PC-3 (cell line): ENCODE measurements around the gene NPAT. TPM values are rescaled to one million over a fixed set of nuclear protein-coding genes. Genes with fewer than 3 reads are reported as not detected.
A peak's percentile ranks its signal among the peaks of the same experiment; 100 is the strongest.

Experiments
- ATAC-seq: fragments of 200-7000 bp; cut with Tn5 transposase; 2 replicates; pipeline ENCODE4 v1.9.1; 2020; ENCODE audit warnings: mild to moderate bottlenecking, moderate library complexity
- BruUV-seq: library from RNA; stranded (reverse); fragments of 400-500 nt; replicated peaks from 2 replicates; lab custom pipeline; 2021; lab: Mats Ljungman, UMichigan
- CTCF ChIA-PET: fragments of 300-600 bp; sonication (Branson Sonifier 250); formaldehyde crosslinking; loops from one replicate; lab custom pipeline; 2022; ENCODE audit warnings: antibody characterized with exemption; lab: Charles Lee
- POLR2A ChIA-PET: fragments of 300-600 bp; sonication (Branson Sonifier 250); formaldehyde crosslinking; loops from one replicate; lab custom pipeline; 2022; ENCODE audit warnings: antibody characterized with exemption; ENCODE audit not compliant: unreplicated experiment; lab: Charles Lee
- DNase-seq: peaks from one replicate; pipeline ENCODE4 v3.0.0-alpha.2; 2015
- H2AFZ ChIP-seq: fragments of 300-600 bp; sonication (generic); 2 replicates; pipeline ENCODE4 v1.6.0; 2016; ENCODE audit warnings: antibody characterized with exemption, low read length
- H3F3A ChIP-seq: fragments of 300-600 bp; sonication (generic); one replicate; pipeline ENCODE4 v1.6.0; 2017; ENCODE audit warnings: antibody characterized with exemption, low read length, control low read depth, mild to moderate bottlenecking; ENCODE audit not compliant: unreplicated experiment
- H3K27ac ChIP-seq: fragments of 300-600 bp; sonication (generic); 2 replicates; pipeline ENCODE4 v1.5.1; 2016; ENCODE audit warnings: mild to moderate bottlenecking, low read length
- H3K27me3 ChIP-seq: fragments of 300-600 bp; sonication (generic); 2 replicates; pipeline ENCODE4 v1.6.1; 2016; ENCODE audit warnings: low read length, mixed read lengths
- H3K36me3 ChIP-seq: fragments of 300-600 bp; sonication (generic); 2 replicates; pipeline ENCODE4 v1.6.1; 2016; ENCODE audit warnings: low read depth, mixed run types, low read length, mixed read lengths
- H3K4me1 ChIP-seq: fragments of 300-600 bp; sonication (generic); 2 replicates; pipeline ENCODE4 v1.5.1; 2016; ENCODE audit warnings: low read length; ENCODE audit not compliant: insufficient read depth
- H3K4me2 ChIP-seq: fragments of 300-600 bp; sonication (generic); 2 replicates; pipeline ENCODE4 v1.6.0; 2016; ENCODE audit warnings: low read length
- H3K4me3 ChIP-seq: fragments of 300-600 bp; sonication (generic); 2 replicates; pipeline ENCODE4 v1.5.1; 2016; ENCODE audit warnings: mild to moderate bottlenecking, low read length, mixed read lengths
- H3K79me2 ChIP-seq: fragments of 300-600 bp; sonication (generic); 2 replicates; pipeline ENCODE4 v1.6.1; 2017; ENCODE audit warnings: low read length, mixed read lengths
- H3K9ac ChIP-seq: fragments of 300-600 bp; sonication (generic); 2 replicates; pipeline ENCODE4 v1.6.0; 2016; ENCODE audit warnings: mild to moderate bottlenecking, low read length
- H3K9me2 ChIP-seq: fragments of 300-600 bp; sonication (generic); replicated peaks from 2 replicates; pipeline ENCODE4 v1.6.1; 2016; ENCODE audit warnings: mixed run types, low read length, mixed read lengths
- H3K9me3 ChIP-seq: fragments of 300-600 bp; sonication (generic); 2 replicates; pipeline ENCODE4 v1.6.1; 2016; ENCODE audit warnings: low read length, mixed read lengths
- H4K20me1 ChIP-seq: fragments of 300-600 bp; sonication (generic); 2 replicates; pipeline ENCODE4 v1.6.1; 2016; ENCODE audit warnings: low read length, mixed read lengths
- EZH2 ChIP-seq: fragments of 300-600 bp; sonication (generic); IDR thresholded peaks from one replicate; pipeline ENCODE4 v1.6.1; 2017; ENCODE audit warnings: antibody characterized with exemption, mild to moderate bottlenecking, low read length; ENCODE audit not compliant: unreplicated experiment
- EZH2phosphoT487 ChIP-seq: fragments of 300-600 bp; sonication (generic); IDR thresholded peaks from 2 replicates; pipeline ENCODE4 v1.6.1; 2018; ENCODE audit warnings: mild to moderate bottlenecking, antibody characterized with exemption, low read length, borderline replicate concordance
- intact Hi-C: fragments of 100-400 bp; cut with micrococcal nuclease; formaldehyde crosslinking; loops from 2 replicates; pipeline ENCODE4 v1.9.0; 2023
- total RNA-seq: library from RNA; depleted of rRNA; stranded (reverse); fragments of >200 nt; gene quantifications from 2 replicates; pipeline ENCODE4 v1.2.3, GENCODE V29; 2014
- TF ChIP-seq, protein P1 (sequence below): fragments of 300-600 bp; sonication (generic); conservative IDR thresholded peaks from 2 replicates; pipeline ENCODE4 v1.5.1; 2017; ENCODE audit warnings: antibody characterized with exemption, low read depth, mild to moderate bottlenecking, low read length

The NPAT gene
- total RNA-seq, 1 experiment from 2014 or later: 19.6 TPM

DNA sequence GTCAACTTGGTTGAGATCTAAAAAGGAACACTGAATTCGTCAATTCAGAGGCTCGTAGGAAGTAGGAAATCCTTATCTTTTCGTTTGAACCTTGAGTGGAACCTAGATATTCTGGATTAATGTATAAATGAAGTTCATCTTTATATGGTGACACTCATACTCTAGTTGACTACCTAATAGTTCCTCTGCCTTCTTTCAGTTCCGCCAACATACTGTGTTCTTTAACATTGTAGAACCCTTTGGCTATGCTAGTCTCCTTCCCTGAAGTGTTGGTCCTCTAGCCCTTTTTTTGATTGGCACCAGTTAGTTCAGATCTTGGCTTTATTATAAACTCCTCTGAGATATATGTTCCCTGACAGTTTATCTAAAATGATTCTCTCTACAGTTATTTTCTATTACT is 1.9 kb upstream of the NPAT start:
- H2AFZ ChIP-seq: no peak overlapping the region
- POLR2A ChIA-PET: no interaction called here

DNA sequence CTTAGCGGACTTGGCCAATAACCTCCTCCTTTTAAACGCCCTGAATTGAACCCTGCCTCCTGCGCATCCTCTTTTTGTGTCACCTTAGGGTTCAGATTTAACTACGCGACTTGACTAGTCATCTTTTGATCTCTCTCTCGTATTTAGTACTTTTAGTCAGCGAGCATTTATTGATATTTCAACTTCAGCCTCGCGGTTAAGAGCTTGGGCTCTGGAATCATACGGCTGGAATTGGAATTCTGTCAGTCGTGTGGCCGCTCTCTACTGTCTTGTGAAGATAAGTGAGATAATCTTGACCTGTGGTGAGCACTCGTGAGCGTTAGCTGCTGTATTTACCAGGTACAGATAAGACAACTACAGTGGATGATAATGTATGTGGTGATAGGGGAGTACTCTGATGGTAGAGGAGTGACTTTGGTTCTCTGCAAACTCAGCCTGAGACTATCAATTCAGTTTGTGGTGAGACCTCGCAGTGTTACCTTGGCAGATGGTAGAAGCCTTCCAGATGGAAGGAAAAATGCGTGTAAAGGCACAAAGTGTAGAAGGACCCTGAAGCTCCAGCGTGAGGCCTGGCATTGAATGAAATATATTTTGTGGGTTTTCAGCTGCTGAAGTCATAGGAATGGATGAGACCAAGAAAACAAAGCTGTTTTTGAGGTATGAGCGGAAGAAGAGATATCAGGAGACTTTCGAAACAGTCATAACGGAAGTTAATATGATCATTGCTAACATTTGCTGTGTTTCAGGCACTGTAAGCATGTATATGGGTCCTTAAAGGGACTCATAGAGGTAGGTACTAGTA is 1.1 kb upstream of the NPAT start:
- TSS peak; percentile 63 for BruUV-seq
- Histone ChIP-seq H3K27ac (peak overlapping the region; percentile 68), H3K4me1 (peaks cover 43% of the 10 kb centered on the region), H3K4me3 (peak overlapping the region; percentile 83), H3K9me3 (no peaks in the 10 kb centered on the region), H3K4me2 (peak overlapping the region; percentile 83), H3K79me2 (peaks cover 72% of the 10 kb centered on the region), H3K9ac (peak overlapping the region; percentile 79), H3K36me3 (peaks cover 5% of the 10 kb centered on the region; the same call in 1 of the 2 replicates), H3F3A (no peaks in the 10 kb centered on the region), H3K9me2 (no peaks in the 10 kb centered on the region), H2AFZ (peak overlapping the region; percentile 92), H3K27me3 (no peaks in the 10 kb centered on the region), H4K20me1 (peaks cover 7% of the 10 kb centered on the region; the same call in 1 of the 2 replicates)
- no peak for TF ChIP-seq EZH2
- no peak for DNase-seq
- intact Hi-C loops: loop anchor here (2.0 to 5.0 kb wide), 3 partner anchors 103 to 369 kb away; partner anchors contain the start of genes ACAT1, EXPH5 and POGLUT3
- no peak for ATAC-seq
- ChIA-PET CTCF (no interaction called here), POLR2A (interaction anchor here (1.0 kb wide), 1 partner anchor 382 kb away, joined by 3 read pairs; no protein-coding TSS in a partner anchor)

More for the DNA sequence above, 1.9 kb upstream of the NPAT start:
- intact Hi-C loops: loop anchor here (5.0 kb wide), 2 partner anchors 273 to 368 kb away; partner anchors contain the start of genes EXPH5 and POGLUT3
- DNase-seq: no peak
- CTCF ChIA-PET: no interaction called here
- no peak overlapping the region for H3K27ac ChIP-seq
- no TSS peak for BruUV-seq
- peaks cover 7% of the 10 kb centered on the region; the same call in 1 of the 2 replicates for H4K20me1 ChIP-seq
- no peak for ATAC-seq
- H3K9me2 ChIP-seq: no peaks in the 10 kb centered on the region
- H3K9me3 ChIP-seq: no peaks in the 10 kb centered on the region
- H3F3A ChIP-seq: no peaks in the 10 kb centered on the region
- H3K27me3 ChIP-seq: no peaks in the 10 kb centered on the region
- peak overlapping the region; percentile 83 for H3K4me2 ChIP-seq
- peaks cover 11% of the 10 kb centered on the region; the same call in 1 of the 2 replicates for H3K36me3 ChIP-seq
- H3K9ac ChIP-seq: peak overlapping the region; percentile 79; the same call in 1 of the 2 replicates
- H3K79me2 ChIP-seq: peaks cover 63% of the 10 kb centered on the region
- peaks cover 35% of the 10 kb centered on the region for H3K4me1 ChIP-seq
- TF ChIP-seq EZH2phosphoT487: no peak
- TF ChIP-seq, protein P1, sequence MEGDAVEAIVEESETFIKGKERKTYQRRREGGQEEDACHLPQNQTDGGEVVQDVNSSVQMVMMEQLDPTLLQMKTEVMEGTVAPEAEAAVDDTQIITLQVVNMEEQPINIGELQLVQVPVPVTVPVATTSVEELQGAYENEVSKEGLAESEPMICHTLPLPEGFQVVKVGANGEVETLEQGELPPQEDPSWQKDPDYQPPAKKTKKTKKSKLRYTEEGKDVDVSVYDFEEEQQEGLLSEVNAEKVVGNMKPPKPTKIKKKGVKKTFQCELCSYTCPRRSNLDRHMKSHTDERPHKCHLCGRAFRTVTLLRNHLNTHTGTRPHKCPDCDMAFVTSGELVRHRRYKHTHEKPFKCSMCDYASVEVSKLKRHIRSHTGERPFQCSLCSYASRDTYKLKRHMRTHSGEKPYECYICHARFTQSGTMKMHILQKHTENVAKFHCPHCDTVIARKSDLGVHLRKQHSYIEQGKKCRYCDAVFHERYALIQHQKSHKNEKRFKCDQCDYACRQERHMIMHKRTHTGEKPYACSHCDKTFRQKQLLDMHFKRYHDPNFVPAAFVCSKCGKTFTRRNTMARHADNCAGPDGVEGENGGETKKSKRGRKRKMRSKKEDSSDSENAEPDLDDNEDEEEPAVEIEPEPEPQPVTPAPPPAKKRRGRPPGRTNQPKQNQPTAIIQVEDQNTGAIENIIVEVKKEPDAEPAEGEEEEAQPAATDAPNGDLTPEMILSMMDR: no peak
- TF ChIP-seq EZH2: no peak
- H3K4me3 ChIP-seq: peak overlapping the region; percentile 83

- ATAC-seq: no peak
- BruUV-seq: TSS peak; percentile 77
- Histone ChIP-seq H3K9ac (peak overlapping the region; percentile 94), H3K9me3 (no peaks in the 10 kb centered on the region), H3F3A (no peaks in the 10 kb centered on the region), H3K79me2 (peaks cover 87% of the 10 kb centered on the region), H3K27me3 (no peaks in the 10 kb centered on the region), H2AFZ (peak overlapping the region; percentile 90), H3K9me2 (no peaks in the 10 kb centered on the region), H3K27ac (peak overlapping the region; percentile 77), H3K36me3 (no peaks in the 10 kb centered on the region), H3K4me1 (peaks cover 47% of the 10 kb centered on the region), H3K4me3 (peak overlapping the region; percentile 83), H3K4me2 (peak overlapping the region; percentile 93), H4K20me1 (peaks cover 11% of the 10 kb centered on the region)
- DNase-seq: peak; percentile 13
- POLR2A ChIA-PET: interaction anchor here (0.5 to 1.0 kb wide), 3 partner anchors 89 to 384 kb away, joined by 3 read pairs; no protein-coding TSS in a partner anchor
- TF ChIP-seq, protein P1: no peak
- TF ChIP-seq EZH2phosphoT487: no peak
- no peak for TF ChIP-seq EZH2
- intact Hi-C loops: loop anchor here (1.0 to 5.0 kb wide), 5 partner anchors 101 to 433 kb away; partner anchors contain the start of genes ACAT1, C11orf65, EXPH5 and POGLUT3
- CTCF ChIA-PET: interaction anchor here (0.5 to 1.4 kb wide), 2 partner anchors 104 to 410 kb away, joined by 3 to 4 read pairs; no protein-coding TSS in a partner anchor
Measured at GRCh38 chr11:108221911-108222573, 396 bp downstream of the NPAT start.
